ENCODE measurements around the gene MYB.
"Not testable (repeated sequence)": the region's sequence is repeated elsewhere in the genome, so short reads cannot be mapped to it uniquely, and the experiment has no call there.

MYB gene

GRCh38 chr6:135154125-135154524 lies 27.0 kb upstream of the MYB start:
- not testable (repeated sequence) for H3K4me1 Mint-ChIP-seq, H3K36me3 Mint-ChIP-seq, ATAC-seq, H3K4me3 Mint-ChIP-seq, H3K27ac Mint-ChIP-seq, H3K9me3 Mint-ChIP-seq
- peaks cover 23% of the 10 kb centered on the region for H3K27me3 Mint-ChIP-seq

GRCh38 chr6:135158397-135158796 lies 22.7 kb upstream of the MYB start:
- no peak for ATAC-seq
- Mint-ChIP-seq H3K27ac (no peak overlapping the region), H3K4me1 (peaks cover 14% of the 10 kb centered on the region), H3K36me3 (no peaks in the 10 kb centered on the region), H3K27me3 (peaks cover 46% of the 10 kb centered on the region), H3K4me3 (no peak overlapping the region), H3K9me3 (no peaks in the 10 kb centered on the region)

- no peaks in the 10 kb centered on the region for H3K36me3 Mint-ChIP-seq
- H3K9me3 Mint-ChIP-seq = no peaks in the 10 kb centered on the region
- no peak overlapping the region for H3K27ac Mint-ChIP-seq
- ATAC-seq = no peak
- peaks cover 17% of the 10 kb centered on the region for H3K4me1 Mint-ChIP-seq
- no peak overlapping the region for H3K4me3 Mint-ChIP-seq
- peaks cover 46% of the 10 kb centered on the region for H3K27me3 Mint-ChIP-seq
These were observed 21.6 kb upstream of the MYB start for GRCh38 chr6:135159531-135159930.

- Mint-ChIP-seq H3K27me3 (peaks cover 38% of the 10 kb centered on the region), H3K4me1 (peaks cover 32% of the 10 kb centered on the region), H3K4me3 (no peak overlapping the region), H3K9me3 (no peaks in the 10 kb centered on the region), H3K27ac (no peak overlapping the region), H3K36me3 (no peaks in the 10 kb centered on the region)
- no peak for ATAC-seq
These were observed 19.4 kb upstream of the MYB start for GRCh38 chr6:135161411-135162395.

- no peaks in the 10 kb centered on the region for H3K36me3 Mint-ChIP-seq
- peaks cover 32% of the 10 kb centered on the region for H3K4me1 Mint-ChIP-seq
- peak overlapping the region; percentile 52 for H3K4me3 Mint-ChIP-seq
- H3K27me3 Mint-ChIP-seq = peaks cover 32% of the 10 kb centered on the region
- ATAC-seq = no peak
- H3K9me3 Mint-ChIP-seq = no peaks in the 10 kb centered on the region
- peak overlapping the region; percentile 39 for H3K27ac Mint-ChIP-seq
These were observed 18.2 kb upstream of the MYB start for GRCh38 chr6:135162678-135163439.

- Mint-ChIP-seq H3K27me3 (peaks cover 28% of the 10 kb centered on the region), H3K4me1 (peaks cover 32% of the 10 kb centered on the region), H3K36me3 (no peaks in the 10 kb centered on the region), H3K4me3 (peak overlapping the region; percentile 52), H3K9me3 (no peaks in the 10 kb centered on the region), H3K27ac (peak overlapping the region; percentile 39)
- ATAC-seq = peak; percentile 86
These were observed 17.7 kb upstream of the MYB start for GRCh38 chr6:135163440-135163738.

GRCh38 chr6:135164387-135164786 lies 16.7 kb upstream of the MYB start:
- Mint-ChIP-seq H3K27me3 (peaks cover 20% of the 10 kb centered on the region), H3K4me1 (peaks cover 32% of the 10 kb centered on the region)
- ATAC-seq, H3K36me3 Mint-ChIP-seq, H3K9me3 Mint-ChIP-seq, H3K4me3 Mint-ChIP-seq, H3K27ac Mint-ChIP-seq: not testable (repeated sequence)

- Mint-ChIP-seq H3K27ac (peak overlapping the region; percentile 21), H3K4me3 (no peak overlapping the region), H3K4me1 (peaks cover 33% of the 10 kb centered on the region), H3K9me3 (no peaks in the 10 kb centered on the region), H3K36me3 (no peaks in the 10 kb centered on the region), H3K27me3 (peaks cover 17% of the 10 kb centered on the region)
- ATAC-seq = no peak
These were observed 16.1 kb upstream of the MYB start for GRCh38 chr6:135165031-135165430.

GRCh38 chr6:135166515-135166914 lies 14.6 kb upstream of the MYB start:
- Mint-ChIP-seq H3K27ac (no peak overlapping the region), H3K36me3 (no peaks in the 10 kb centered on the region), H3K4me3 (no peak overlapping the region), H3K9me3 (no peaks in the 10 kb centered on the region), H3K27me3 (peaks cover 2% of the 10 kb centered on the region), H3K4me1 (peaks cover 42% of the 10 kb centered on the region)
- no peak for ATAC-seq

GRCh38 chr6:135167617-135168016 lies 13.5 kb upstream of the MYB start:
- H3K4me1 Mint-ChIP-seq = peaks cover 35% of the 10 kb centered on the region
- no peaks in the 10 kb centered on the region for H3K27me3 Mint-ChIP-seq
- no peak for ATAC-seq
- no peaks in the 10 kb centered on the region for H3K9me3 Mint-ChIP-seq
- H3K36me3 Mint-ChIP-seq = no peaks in the 10 kb centered on the region
- no peak overlapping the region for H3K4me3 Mint-ChIP-seq
- no peak overlapping the region for H3K27ac Mint-ChIP-seq

- Mint-ChIP-seq H3K27ac (no peak overlapping the region), H3K9me3 (no peaks in the 10 kb centered on the region), H3K4me3 (no peak overlapping the region), H3K27me3 (no peaks in the 10 kb centered on the region), H3K36me3 (no peaks in the 10 kb centered on the region), H3K4me1 (peaks cover 28% of the 10 kb centered on the region)
- no peak for ATAC-seq
These were observed 12.3 kb upstream of the MYB start for GRCh38 chr6:135168766-135169165.

GRCh38 chr6:135170238-135170637 lies 10.9 kb upstream of the MYB start:
- H3K36me3 Mint-ChIP-seq = no peaks in the 10 kb centered on the region
- no peak overlapping the region for H3K4me3 Mint-ChIP-seq
- no peaks in the 10 kb centered on the region for H3K27me3 Mint-ChIP-seq
- no peak for ATAC-seq
- H3K27ac Mint-ChIP-seq = peak overlapping the region; percentile 80
- no peaks in the 10 kb centered on the region for H3K9me3 Mint-ChIP-seq
- H3K4me1 Mint-ChIP-seq = peaks cover 18% of the 10 kb centered on the region

GRCh38 chr6:135170849-135171248 lies 10.3 kb upstream of the MYB start:
- ATAC-seq = peak; percentile 75
- H3K27me3 Mint-ChIP-seq = no peaks in the 10 kb centered on the region
- peaks cover 12% of the 10 kb centered on the region for H3K4me1 Mint-ChIP-seq
- no peaks in the 10 kb centered on the region for H3K36me3 Mint-ChIP-seq
- H3K9me3 Mint-ChIP-seq = no peaks in the 10 kb centered on the region
- no peak overlapping the region for H3K4me3 Mint-ChIP-seq
- H3K27ac Mint-ChIP-seq = peak overlapping the region; percentile 80

GRCh38 chr6:135173242-135173988 lies 7.7 kb upstream of the MYB start:
- H3K4me3 Mint-ChIP-seq = no peak overlapping the region
- H3K9me3 Mint-ChIP-seq = no peaks in the 10 kb centered on the region
- H3K36me3 Mint-ChIP-seq = no peaks in the 10 kb centered on the region
- no peak for ATAC-seq
- H3K27ac Mint-ChIP-seq = no peak overlapping the region
- H3K4me1 Mint-ChIP-seq = peaks cover 19% of the 10 kb centered on the region
- no peaks in the 10 kb centered on the region for H3K27me3 Mint-ChIP-seq

GRCh38 chr6:135173989-135174484 lies 7.1 kb upstream of the MYB start:
- no peak for ATAC-seq
- H3K4me3 Mint-ChIP-seq = no peak overlapping the region
- H3K27ac Mint-ChIP-seq = no peak overlapping the region
- H3K9me3 Mint-ChIP-seq = no peaks in the 10 kb centered on the region
- H3K36me3 Mint-ChIP-seq = no peaks in the 10 kb centered on the region
- H3K27me3 Mint-ChIP-seq = no peaks in the 10 kb centered on the region
- H3K4me1 Mint-ChIP-seq = peaks cover 19% of the 10 kb centered on the region
